HG02943 (cell line): ENCODE measurements around the gene LRRN3.

ENCODE experiments used
- ATAC-seq: cut with Tn5 transposase; IDR thresholded peaks from one replicate; pipeline ENCODE4 v1.9.1; 2021; ENCODE audit warnings: mild to moderate bottlenecking, low read depth, moderate library complexity; ENCODE audit not compliant: unreplicated experiment

Gene LRRN3

DNA sequence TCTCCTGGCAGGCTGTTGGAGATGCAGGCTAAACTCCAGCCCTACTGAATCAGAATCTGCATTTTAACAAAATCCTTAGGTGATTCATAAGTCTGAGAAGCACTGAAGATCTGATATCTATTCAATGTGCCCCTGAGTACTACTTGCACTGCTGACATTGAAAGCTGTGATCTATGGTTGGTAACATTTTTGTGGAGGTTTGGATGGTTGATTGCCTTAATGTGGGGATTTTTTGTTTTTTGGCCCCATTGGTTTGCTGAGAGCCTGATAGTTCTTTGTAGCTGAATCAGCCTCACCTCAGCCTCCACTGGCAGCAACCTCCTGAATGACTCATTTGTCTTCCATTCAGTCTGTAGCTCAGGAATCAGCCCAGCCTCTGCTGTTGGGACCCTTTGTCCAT is 14.7 kb upstream of the LRRN3 start:
- no peak for ATAC-seq

DNA sequence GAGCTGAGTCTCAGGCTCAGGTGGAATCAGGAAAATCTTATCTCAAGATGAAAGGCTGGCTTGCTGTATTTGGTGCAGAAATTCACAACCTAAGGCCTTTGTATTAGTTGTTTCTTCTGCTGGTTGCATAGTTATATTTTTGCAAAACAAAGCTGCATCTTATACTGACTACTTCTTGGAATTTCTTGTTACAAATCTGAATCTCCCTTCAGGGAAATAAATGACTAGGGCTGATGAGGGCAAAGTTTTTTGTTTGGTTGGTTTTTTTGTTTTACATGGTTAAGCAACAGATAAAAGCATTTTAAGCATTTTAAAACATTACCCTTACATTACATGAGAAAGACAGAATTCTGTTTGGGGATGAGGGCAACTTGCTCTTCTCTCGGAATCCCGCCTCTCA is 13.9 kb upstream of the LRRN3 start:
- ATAC-seq: no peak

DNA sequence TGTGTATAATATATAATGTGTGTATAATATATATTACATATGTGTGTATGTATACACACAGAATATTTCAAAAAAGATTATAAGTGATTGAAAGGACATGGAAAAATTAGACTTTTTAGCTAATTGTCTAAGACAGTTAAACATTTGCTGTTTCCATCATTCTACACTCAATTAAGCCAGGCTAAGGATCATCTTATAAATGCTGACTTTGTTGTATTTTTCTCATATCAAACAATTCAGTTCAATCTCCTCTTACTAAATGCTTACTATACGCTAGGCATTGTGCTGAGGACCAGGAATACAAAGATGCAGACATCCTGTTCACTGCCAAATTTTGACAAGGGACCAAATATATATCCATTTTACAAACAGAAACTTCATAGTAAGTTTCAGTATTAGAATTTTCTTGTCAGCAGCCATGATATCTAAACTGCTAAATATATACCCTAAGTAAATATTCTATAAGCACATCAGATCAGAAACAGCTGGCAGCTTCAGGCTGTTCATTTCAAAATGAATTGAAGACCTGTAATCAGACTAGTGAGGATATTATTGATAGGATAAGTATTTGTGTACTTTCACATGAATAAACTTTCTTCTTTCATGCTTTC is 10.3 kb upstream of the LRRN3 start:
- ATAC-seq: no peak

DNA sequence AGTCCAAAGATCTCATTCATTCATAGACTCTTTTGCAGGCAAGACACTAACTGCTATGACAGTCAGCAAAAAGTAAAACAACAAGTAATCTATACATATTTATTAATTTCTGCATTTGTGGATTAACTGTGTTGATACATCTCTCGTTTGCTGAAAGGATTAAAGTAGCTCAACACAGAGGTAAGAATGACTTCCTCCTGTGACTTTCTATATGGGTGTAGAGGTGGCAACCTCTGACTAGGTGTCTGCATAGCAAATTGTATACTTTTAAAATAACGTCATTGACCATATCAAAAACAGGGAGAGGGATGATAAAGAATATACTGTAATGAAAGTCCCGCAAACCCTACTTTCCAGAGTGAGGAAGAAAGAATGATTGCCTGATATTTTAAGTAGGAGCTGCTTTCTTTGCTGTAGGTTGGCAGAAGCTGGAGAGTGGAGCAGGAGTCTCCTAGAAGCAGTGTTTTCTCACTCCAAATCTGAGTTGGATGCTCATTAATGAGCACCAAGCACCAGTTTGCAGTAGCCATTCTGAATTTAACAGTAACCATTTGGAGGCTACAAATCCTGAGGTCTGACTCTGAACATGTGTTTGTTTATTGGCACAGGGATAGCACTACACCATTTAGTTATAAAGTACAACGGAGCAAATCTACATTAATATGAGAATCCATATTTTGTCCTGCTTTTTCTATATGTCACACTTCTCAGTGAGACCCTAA is 9.2 kb upstream of the LRRN3 start:
- ATAC-seq: no peak

- no peak for ATAC-seq
Observed at GRCh38 chr7:111082351-111082750, 8.6 kb upstream of the LRRN3 start.

DNA sequence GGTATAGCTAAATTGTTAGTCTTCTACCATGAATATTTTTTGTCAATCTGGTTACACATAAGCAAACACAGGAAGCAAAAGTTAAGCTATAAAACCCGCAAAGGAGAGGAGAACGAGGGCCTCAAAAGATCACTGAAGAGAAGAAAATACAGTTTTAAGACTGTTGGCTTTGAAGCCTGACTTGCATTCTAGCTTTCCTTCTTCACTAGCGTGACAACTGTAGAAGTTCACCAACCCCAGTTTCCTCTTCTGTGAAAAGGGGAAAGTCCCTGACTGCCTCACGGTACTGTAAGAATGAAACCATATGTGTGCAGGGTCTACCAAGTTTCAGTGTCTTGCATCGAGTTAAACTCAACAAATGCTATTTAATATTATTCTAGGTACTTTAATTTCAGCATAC is 7.5 kb upstream of the LRRN3 start:
- peak; percentile 99 for ATAC-seq

DNA sequence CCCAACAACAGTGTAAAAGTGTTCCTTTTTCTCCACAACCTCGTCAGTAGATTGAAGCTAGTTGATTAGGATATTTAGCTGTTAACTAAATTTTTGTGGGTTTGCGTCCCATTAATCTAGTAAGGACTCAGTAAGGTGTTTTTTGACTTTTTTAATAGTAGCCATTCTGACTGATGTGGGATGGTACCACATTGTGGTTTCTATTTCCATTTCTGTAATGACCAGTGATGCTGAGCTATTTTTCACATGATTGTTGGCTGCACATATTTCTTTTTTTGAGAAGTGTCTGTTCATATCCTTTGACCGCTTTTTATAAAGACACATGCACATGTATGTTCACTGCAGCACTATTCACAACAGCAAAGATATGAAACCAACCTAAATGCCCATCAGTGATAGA is 5.6 kb upstream of the LRRN3 start:
- ATAC-seq: no peak

DNA sequence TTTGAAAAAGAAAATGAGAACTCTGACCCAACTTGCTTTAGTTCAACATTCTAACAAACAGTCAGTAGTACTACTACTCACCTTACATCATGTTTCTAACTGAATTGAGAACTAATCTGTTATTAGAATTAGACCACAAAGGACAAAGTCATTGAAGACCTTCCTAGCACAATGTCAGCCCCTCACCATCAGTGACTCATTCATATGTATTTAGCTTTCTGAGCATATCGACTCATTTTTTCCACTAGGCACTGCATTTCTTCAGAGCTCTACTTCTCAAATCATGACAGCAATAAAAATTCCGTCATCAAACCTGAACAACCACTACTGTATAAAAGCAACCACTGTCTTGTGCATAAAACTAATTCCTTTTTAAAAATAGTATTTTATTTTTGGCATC is 4.4 kb upstream of the LRRN3 start:
- no peak for ATAC-seq

DNA sequence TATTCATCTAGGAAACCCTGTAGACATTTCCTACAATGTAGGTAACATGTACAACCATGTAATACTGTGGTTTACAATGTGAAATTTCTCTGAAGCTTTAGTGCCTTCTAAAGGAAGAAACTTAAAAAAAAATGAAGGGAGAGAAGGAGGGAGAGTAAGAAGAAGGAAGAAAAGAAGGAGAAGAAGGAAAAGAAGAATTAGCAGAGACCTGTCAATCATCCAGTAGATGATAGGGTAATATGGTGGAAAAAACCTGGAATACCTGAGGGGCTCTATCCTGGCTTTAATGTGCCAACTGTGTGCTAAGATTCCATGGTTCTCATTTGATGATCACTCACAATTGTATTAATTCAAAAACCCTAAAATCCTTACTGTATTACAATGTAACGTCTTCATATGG is 2.6 kb upstream of the LRRN3 start:
- ATAC-seq: no peak

DNA sequence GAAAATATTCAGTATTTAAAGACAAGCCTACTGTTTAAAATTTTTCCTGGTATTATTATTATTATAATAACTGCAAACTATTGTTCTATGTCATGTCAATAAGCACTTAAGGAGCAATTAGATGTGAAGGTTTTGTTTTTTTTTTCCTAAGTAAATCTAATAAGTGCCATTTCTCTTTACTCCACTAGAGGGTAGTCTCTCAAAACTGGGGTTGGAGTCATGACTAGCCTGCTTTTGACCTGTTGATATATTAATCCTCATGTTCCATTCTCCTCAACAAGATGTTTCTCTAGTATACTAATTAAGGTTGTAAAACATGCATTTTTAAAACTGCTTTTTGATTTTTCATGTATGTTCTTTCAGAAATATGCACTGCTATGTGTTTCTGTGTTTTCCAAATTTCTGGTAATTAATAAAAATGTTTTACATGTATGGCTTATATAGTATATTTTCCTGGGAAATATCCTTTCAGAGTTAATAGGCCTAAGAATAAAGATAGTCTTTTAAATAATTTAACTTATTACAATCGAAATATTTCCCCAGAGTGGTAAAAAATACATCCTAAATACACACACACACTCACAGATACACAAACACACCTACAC is 1.0 kb upstream of the LRRN3 start:
- ATAC-seq: no peak

- no peak for ATAC-seq
Observed at GRCh38 chr7:111091593-111092358, 849 bp downstream of the LRRN3 start.

- no peak for ATAC-seq
Observed at GRCh38 chr7:111092406-111093236, 1.7 kb downstream of the LRRN3 start.

DNA sequence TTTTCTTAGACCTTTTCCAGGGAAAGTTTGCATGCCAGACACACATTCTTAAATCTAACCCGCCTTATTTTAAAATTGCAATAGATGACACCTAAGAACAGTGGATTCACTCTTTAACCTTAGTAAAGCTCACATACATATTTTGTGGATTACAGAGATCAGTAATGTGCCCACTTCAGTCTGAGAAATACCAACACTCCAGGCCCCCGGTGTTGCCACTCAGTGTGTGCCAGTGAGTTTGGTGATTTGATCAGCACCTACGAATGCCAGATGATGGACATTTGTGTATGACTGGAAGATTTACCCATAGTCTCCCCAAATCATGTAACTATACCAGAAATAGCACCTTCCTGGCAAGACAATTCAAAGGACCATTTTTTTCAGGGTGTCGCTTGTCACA is 2.6 kb downstream of the LRRN3 start:
- no peak for ATAC-seq

GRCh38 chr7:111094419-111094818 is 3.5 kb downstream of the LRRN3 start:
- no peak for ATAC-seq

DNA sequence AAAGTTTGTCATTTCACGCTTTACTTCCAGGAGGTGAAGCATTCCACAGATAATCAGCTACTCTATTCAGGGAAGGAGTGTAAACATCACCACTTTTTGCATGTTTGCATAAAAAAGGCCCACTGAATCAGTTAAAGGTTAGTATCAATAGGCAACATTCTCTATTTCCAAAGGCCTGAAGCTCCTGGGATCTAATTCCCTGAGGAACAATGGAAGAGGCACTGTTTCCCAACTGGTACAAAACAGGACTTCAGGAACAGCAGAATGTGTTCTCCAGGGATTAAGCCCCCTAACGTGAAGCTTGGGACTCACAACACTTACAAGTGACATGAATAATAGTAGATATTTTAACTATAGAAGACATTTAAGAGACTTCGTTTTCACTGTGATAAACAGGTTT is 6.1 kb downstream of the LRRN3 start:
- no peak for ATAC-seq

GRCh38 chr7:111098011-111098925 is 7.3 kb downstream of the LRRN3 start:
- ATAC-seq: peak; percentile 80

GRCh38 chr7:111098926-111099250 is 8.0 kb downstream of the LRRN3 start:
- no peak for ATAC-seq

- ATAC-seq: no peak
Observed at GRCh38 chr7:111101856-111102646, 11.1 kb downstream of the LRRN3 start.

DNA sequence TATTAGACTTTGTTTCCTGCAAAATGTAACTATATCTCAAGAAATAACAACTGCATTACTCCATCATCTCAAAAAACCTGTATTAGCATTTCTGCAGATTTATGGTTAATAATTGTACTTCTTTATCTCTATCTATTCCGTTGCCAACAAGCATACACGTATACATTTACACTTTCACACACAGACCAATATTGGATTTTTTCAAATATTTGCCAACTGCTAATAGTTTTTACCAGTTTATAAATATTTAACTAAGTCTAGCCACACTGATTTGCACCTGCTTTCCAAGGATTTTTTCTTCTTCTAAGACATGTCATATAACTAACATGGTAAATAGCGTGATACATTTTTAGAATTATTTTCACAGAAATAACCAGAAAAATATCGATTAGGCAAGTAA is 12.2 kb downstream of the LRRN3 start:
- ATAC-seq: no peak
